SW 1271 (cell line): ENCODE results near the gene MAST4.
"Not testable (repeated sequence)": the region's sequence is repeated elsewhere in the genome, so short reads cannot be mapped to it uniquely, and the experiment has no call there.

ENCODE experiments used
- DNase-seq, 2 experiments: peaks; one replicate each; lab custom pipeline; 2025; lab: John Stamatoyannopoulos, UW

Gene MAST4

GRCh38 chr5:66810151-66810550 lies 214.0 kb downstream of the MAST4 start:
- DNase-seq: no peak

GRCh38 chr5:66810848-66811261 lies 214.7 kb downstream of the MAST4 start:
- no peak for DNase-seq

- no peak for DNase-seq
Measured at GRCh38 chr5:66812291-66812690, 216.1 kb downstream of the MAST4 start.

GRCh38 chr5:66813306-66813705 lies 217.1 kb downstream of the MAST4 start:
- DNase-seq: no peak

- DNase-seq: peak; percentile 8 to 58
Measured at GRCh38 chr5:66814146-66814991, 218.2 kb downstream of the MAST4 start.

GRCh38 chr5:66818304-66818934 lies 222.2 kb downstream of the MAST4 start:
- DNase-seq: no peak

- DNase-seq: no peak
Measured at GRCh38 chr5:66818935-66819328, 222.7 kb downstream of the MAST4 start.

GRCh38 chr5:66820630-66821207 lies 224.5 kb downstream of the MAST4 start:
- DNase-seq: no peak

- no peak for DNase-seq
Measured at GRCh38 chr5:66821688-66822429, 225.7 kb downstream of the MAST4 start.

- DNase-seq: not testable (repeated sequence)
Measured at GRCh38 chr5:66822906-66823305, 226.7 kb downstream of the MAST4 start.

GRCh38 chr5:66824476-66824875 lies 228.3 kb downstream of the MAST4 start:
- DNase-seq: no peak

GRCh38 chr5:66826263-66826662 lies 230.1 kb downstream of the MAST4 start:
- DNase-seq: no peak

- DNase-seq: no peak
Measured at GRCh38 chr5:66826696-66827095, 230.5 kb downstream of the MAST4 start.

GRCh38 chr5:66828046-66828547 lies 231.9 kb downstream of the MAST4 start:
- DNase-seq: no peak

- DNase-seq: no peak
Measured at GRCh38 chr5:66828548-66829357, 232.6 kb downstream of the MAST4 start.

GRCh38 chr5:66829358-66829674 lies 233.1 kb downstream of the MAST4 start:
- DNase-seq: no peak

- DNase-seq: peak in 1 of 2 experiments; percentile 28
Measured at GRCh38 chr5:66829826-66830225, 233.6 kb downstream of the MAST4 start.

- peak in 1 of 2 experiments; percentile 38 for DNase-seq
Measured at GRCh38 chr5:66830636-66831035, 234.4 kb downstream of the MAST4 start.

- no peak for DNase-seq
Measured at GRCh38 chr5:66839636-66840185, 243.5 kb downstream of the MAST4 start.

GRCh38 chr5:66840511-66841013 lies 244.4 kb downstream of the MAST4 start:
- DNase-seq: no peak

- DNase-seq: no peak
Measured at GRCh38 chr5:66841264-66841663, 245.1 kb downstream of the MAST4 start.
